Measurements from ENCODE around the gene FAM227A.
"Not testable (repeated sequence)": the region's sequence is repeated elsewhere in the genome, so short reads cannot be mapped to it uniquely, and the experiment has no call there.

The FAM227A gene

DNA sequence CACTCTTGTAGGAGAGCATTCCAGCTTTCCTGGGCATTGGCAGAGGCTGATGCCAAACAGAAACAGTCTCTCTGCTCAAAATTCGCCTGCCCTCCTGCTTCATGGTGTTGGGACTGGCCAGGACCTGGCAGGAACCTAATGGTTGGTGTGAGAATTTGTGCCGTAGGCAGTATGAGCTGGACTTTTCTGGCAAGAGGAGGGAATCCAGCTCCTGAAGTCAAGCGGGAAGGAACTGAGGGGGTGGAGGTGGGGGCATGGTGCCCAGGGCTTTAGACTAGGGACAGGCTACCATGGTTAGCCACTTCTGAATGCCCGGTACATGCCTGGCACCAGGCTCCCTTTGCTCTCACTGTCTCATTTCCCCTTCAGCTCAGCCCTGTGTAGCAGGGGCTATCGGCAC is 18.7 kb upstream of the FAM227A start:
- peak in 29 of 56 donors; percentile 4 to 67 (median 30) for DNase-seq

DNA sequence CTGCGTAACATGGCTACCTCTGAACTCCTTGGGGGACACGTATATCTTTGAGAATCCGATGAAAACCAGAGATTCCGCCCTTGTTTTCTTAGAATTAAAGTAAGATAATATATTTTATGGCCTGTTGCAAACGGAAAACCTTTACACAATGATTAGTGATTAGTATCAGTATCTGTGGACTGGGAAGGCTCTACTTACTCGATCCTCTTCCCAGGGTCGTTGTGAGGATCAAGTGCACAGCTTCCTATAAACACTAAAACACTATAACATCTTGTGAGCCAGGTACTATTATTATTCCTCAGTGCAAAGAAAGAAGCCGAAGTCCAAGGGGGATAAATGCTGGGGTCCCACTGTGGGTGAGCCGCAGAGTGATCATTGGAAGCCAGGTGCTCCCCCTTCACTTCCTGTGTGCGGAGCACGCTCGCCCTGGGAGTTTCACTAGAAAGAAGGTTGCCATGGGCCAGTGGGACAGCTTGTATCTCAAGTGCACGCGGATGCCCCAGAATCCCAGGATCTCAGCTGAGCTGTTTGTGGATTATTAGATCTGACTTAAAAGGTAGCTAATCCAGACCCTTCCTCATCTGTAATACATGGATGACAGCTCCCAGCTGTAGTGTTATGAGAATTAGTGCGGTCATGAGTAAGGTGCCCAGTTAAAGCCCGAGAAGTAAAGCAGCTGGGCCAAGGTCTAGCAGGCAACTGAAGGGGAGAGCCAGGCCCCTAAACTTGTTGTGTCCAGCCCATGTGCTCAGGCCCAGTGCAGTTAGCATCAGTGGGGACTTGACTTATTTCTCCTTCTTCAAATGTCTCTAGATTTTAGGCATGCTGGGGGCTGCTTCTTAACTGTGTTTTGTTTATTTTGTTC is 1.1 kb upstream of the FAM227A start:
- peak in 2 of 56 donors; percentile 1 to 2 for DNase-seq

DNA sequence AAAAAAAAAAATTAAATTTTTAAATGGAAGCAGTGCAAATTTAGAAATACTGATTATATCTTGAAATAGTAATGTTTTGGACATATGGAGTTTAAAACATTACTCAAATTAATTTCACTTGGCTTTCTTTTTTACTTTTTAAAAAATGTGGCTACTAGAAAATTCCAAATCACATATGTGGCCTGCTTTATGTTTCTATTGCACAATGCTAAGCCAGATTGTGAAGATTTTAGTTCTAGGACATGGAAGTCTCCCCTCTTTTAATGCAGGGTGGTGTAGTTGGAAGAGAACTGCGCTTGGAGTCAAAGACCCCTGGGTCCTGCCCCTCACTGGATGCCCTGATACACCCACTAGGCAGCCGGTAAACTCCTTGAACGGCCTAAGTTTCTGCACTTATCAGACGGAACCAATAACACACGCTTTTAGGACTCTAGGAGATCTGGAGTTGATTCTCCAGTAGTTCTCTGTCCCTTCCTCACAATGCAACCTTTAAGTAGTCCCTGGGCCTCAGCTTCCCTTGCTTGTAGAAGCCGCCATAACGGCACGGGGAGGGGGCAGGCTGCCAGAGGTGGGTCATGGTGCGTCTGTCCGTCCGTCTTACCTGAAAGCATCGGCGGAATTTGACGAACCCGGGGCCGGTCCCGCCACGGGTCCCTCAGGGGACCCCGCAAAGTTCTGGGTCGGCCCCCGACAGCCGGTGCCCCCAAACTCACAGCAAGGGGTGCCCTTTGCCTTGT is 505 bp downstream of the FAM227A start:
- DNase-seq: peak in 4 of 56 donors; percentile 37 to 59 (median 53)

DNA sequence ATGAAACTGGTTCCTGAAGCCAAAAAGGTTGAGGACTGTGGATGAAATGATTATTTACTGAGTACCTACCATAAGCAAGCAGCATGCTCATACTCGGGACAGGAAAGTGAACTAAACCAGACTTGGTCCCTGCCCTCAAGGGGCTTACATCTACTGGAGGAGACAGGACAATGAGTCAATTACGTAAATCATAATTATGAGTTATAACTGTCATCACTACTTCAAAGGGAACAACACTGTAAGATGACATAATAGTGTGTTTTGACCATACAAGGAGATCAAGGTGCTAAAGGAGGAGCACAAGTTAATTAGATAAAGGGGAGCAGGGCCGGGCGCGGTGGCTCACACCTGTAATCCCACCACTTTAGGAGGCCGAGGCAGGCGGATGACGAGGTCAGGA is 2.5 kb downstream of the FAM227A start:
- no peak for DNase-seq

GRCh38 chr22:38652859-38653258 is 3.3 kb downstream of the FAM227A start:
- no peak for DNase-seq

GRCh38 chr22:38649841-38650522 is 6.2 kb downstream of the FAM227A start:
- DNase-seq: no peak

DNA sequence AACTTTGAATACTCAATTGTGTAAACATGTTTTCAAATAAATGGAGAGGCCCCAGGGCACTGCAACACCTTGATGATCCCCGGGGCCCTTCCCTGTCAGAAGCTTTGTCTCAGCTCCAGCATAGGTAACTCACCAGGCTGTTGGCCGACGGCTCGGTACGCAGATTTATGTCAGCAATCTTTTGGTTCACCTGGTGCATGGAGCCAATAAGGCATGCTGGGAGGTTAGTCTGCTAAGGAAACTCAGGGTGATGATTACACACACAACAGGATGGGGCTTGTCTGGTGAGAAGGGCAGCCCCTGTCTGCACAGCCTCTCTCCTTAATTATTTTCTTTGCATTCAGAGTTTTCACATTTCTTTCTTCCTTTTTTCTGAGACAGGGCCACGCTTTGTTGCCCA is 10.8 kb downstream of the FAM227A start:
- DNase-seq: no peak

DNA sequence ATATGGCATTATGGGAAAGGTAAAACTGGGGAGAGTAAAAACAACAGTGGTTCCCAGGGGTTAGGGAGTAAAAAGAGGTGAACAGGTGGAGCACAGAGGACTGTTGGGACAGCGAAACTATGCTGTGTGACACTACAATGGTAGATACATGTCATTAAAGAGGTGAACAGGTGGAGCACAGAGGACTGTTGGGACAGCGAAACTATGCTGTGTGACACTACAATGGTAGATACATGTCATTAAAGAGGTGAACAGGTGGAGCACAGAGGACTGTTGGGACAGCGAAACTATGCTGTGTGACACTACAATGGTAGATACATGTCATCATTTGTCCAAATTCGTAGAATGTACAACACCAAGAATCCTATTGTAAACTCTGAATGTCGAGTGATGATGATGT is 11.9 kb downstream of the FAM227A start:
- not testable (repeated sequence) for DNase-seq

GRCh38 chr22:38641476-38642040 is 14.6 kb downstream of the FAM227A start:
- DNase-seq: no peak

GRCh38 chr22:38638728-38639127 is 17.5 kb downstream of the FAM227A start:
- DNase-seq: no peak

DNA sequence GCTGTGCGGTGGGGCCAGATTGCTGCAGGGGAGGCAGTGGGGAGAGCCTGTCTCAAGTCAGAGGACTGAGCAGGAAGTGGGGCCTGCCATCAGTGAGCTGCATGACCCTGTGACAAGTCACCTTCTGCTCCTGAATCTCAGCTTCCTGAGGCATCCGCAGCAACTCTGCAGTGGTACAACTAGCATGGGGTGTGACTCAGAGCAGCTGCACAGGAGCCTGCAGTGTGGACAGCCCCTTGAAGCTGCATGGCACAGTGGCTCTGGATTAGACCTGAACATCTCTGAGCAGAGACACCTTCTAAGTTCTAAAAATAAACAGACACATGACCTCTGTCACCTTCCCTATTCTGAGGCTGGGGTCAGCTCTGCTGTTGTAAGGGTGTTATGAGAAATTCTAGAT is 18.0 kb downstream of the FAM227A start:
- DNase-seq: no peak

GRCh38 chr22:38632528-38632927 is 23.7 kb downstream of the FAM227A start:
- DNase-seq: no peak

GRCh38 chr22:38631724-38632123 is 24.5 kb downstream of the FAM227A start:
- DNase-seq: no peak

DNA sequence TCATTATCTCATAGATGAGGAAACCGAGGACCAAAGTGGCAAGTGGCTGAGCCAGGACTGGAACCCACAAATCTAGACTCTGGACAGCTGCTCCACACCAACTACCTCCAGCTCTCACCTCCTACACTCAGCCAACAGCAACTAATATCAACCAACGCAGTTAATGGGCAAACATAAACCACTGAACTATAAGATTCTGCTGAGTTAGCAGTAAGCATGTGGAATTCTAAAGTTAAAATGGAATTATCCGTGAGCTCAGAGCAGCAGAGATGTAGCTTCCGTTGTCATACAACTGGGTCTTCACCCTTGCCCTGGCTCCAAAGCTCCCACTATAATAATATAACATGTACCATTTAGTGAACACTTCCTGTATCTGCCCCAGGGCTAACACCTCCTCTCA is 27.1 kb downstream of the FAM227A start:
- DNase-seq: no peak

DNA sequence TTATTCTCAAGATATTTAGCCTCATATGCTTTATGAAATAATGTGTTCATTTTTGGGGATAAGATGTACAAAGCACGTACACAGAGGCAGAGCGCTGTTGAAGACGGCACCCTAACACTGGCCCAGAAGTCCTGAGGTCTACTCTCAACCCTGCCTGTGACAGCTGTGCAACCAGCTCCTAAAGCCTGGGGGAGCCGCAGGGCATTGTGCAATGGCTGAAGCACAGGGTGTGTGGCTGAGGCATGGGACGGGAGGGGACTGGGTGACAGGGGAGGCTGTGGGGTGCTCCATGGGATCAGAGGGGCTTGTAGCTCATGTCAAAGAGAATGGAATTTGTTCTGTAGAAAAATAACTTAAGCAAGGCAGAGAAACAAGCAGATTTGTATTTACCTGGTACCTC is 27.7 kb downstream of the FAM227A start:
- DNase-seq: no peak

DNA sequence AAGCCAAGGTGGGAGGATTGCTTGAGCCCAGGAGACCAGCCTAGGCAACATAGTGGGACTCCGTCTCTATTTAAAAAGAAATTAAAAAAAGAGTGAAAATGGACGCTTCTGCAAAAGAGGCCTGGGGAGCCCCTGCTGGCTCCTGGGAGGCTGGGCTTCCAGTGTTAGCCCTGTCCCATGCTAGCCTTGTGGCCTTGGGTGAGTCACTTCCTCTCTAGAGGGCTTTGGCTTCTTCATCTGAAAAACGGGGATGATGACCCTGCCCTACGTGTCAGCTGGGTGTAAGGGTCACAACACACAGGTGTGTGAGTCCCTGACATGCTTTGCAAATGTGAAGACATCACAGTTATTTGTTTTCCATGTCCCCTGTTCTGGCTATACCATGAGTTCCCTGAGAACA is 32.8 kb downstream of the FAM227A start:
- DNase-seq: no peak

- no peak for DNase-seq
These were observed 37.5 kb downstream of the FAM227A start for GRCh38 chr22:38618682-38619081.

DNA sequence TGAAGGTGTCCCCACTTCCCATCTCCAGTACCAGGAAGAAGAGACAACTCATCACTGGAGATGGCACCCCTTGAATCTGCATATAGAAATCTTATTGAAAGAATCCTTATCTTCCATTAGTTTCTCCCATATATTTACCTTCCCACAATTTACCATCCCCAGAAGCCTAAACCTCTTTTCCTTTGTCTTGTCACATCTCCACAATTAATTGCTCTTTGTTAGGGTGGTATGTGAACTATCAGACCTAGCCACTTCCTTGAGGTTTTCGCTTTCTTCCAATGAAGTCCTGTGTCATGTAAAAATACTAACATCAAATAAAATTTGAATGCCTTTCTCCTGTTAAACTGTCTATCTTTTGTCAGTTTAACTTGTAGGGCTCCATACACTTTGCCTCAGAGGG is 37.9 kb downstream of the FAM227A start:
- DNase-seq: no peak

- not testable (repeated sequence) for DNase-seq
These were observed 41.2 kb downstream of the FAM227A start for GRCh38 chr22:38615064-38615405.

- DNase-seq: no peak
These were observed 41.7 kb downstream of the FAM227A start for GRCh38 chr22:38614332-38615063.

GRCh38 chr22:38613588-38613987 is 42.6 kb downstream of the FAM227A start:
- no peak for DNase-seq
